ENCODE data around the gene RTN4IP1. TPM values are rescaled to one million over a fixed set of nuclear protein-coding genes. Genes with fewer than 3 reads are reported as not detected.

RTN4IP1 gene
- total and polyA plus RNA-seq, 9 of the 15 experiments (the other 6 are each of a cell fraction or from before 2014, with no cell fraction given) = 17.9 to 46.0 (median 22.2) TPM

- TF ChIP-seq SP2 (IDR thresholded peaks at IDR 0.05; ENCODE audit: extremely low read depth, low read depth, low read length, poor library complexity, severe bottlenecking) = no peak
- no peak for TF ChIP-seq NONO (IDR thresholded peaks at IDR 0.05; ENCODE audit: low read depth in 2 of 2, low read length in 1 of 2)
- no peak for TF ChIP-seq PTRF (tag; IDR thresholded peaks at IDR 0.05)
- TF ChIP-seq KLF10 (CRISPR knock-in tag; IDR thresholded peaks at IDR 0.05) = no peak
Observed at GRCh38 chr6:106537662-106538061, 91.6 kb downstream of the RTN4IP1 start (continued).

GRCh38 chr6:106536851-106537250 is 92.4 kb downstream of the RTN4IP1 start:
- POLR2A ChIA-PET = no interaction called here
- in situ Hi-C loops (cut with MboI) (no loop called here), intact Hi-C loops (cut with micrococcal nuclease) (no loop called here)
- DNase-seq (ENCODE audit: extremely low read depth in 1 of 4, low spot score in 3 of 4) (no peak), ATAC-seq (no peak), FAIRE-seq (no peak)
- H3K79me2 ChIP-seq (ENCODE audit: control insufficient read depth, insufficient read depth, low read length) = no peaks in the 10 kb centered on the region
- no TSS peak for BruUV-seq (replicated peaks)
- no peak overlapping the region for H3K4me3 ChIP-seq
- TF ChIP-seq ZNF407 (IDR thresholded peaks at IDR 0.05; ENCODE audit: low read depth) = no peak
- TF ChIP-seq CC2D1A (IDR thresholded peaks at IDR 0.05) = no peak
- no peak for TF ChIP-seq ZNF197 (CRISPR knock-in tag; IDR thresholded peaks at IDR 0.05; ENCODE audit: low read depth)
- TF ChIP-seq TARDBP (IDR thresholded peaks at IDR 0.05) = no peak
- TF ChIP-seq ZNF134 (CRISPR knock-in tag; conservative IDR thresholded peaks at IDR 0.05) = no peak
- peak; percentile 28 for TF ChIP-seq CBX2 (IDR thresholded peaks at IDR 0.05; ENCODE audit: insufficient read depth, low read length, poor library complexity, severe bottlenecking)
- WGBS (ENCODE audit: insufficient coverage, low coverage, missing lambda C conversion rate) = 5% methylated on average over 2 of the region's 2 CpGs
- peaks cover 38 to 41% of the 10 kb centered on the region in 2 experiments for H3K27me3 ChIP-seq (ENCODE audit: control insufficient read depth in 2 of 2, insufficient read depth in 2 of 2, low read length in 2 of 2)
- H3K27ac ChIP-seq (ENCODE audit: extremely low read depth, low read depth, low read length) = no peak overlapping the region
- H3K4me2 ChIP-seq (ENCODE audit: insufficient read depth, low read length) = no peak overlapping the region
- no peaks in the 10 kb centered on the region for H3K4me1 ChIP-seq (replicated peaks in 1 of 2; ENCODE audit: control insufficient read depth in 2 of 2, insufficient read depth in 2 of 2, low read length in 2 of 2)
- H3K9me3 ChIP-seq (replicated peaks; ENCODE audit: control insufficient read depth, insufficient read depth, low read depth, low read length) = no peaks in the 10 kb centered on the region
- no peaks in the 10 kb centered on the region for H4K20me1 ChIP-seq (replicated peaks; ENCODE audit: control insufficient read depth, insufficient read depth, low read length)
- H3K9me1 ChIP-seq (ENCODE audit: control insufficient read depth, insufficient read depth, low read length) = no peaks in the 10 kb centered on the region
- no peak overlapping the region for H3K9ac ChIP-seq (ENCODE audit: insufficient read depth in 1 of 2, low read depth in 2 of 2, low read length in 2 of 2)
- CTCF ChIA-PET (ENCODE audit: low intra/inter-chr PET ratio) = no interaction called here
- H2AFZ ChIP-seq (ENCODE audit: low read depth, low read length) = no peak overlapping the region
- no peaks in the 10 kb centered on the region for H3K36me3 ChIP-seq (ENCODE audit: control insufficient read depth, insufficient read depth, low read length)

All from K562 (cell line).